NCI-H460 (cell line): ENCODE measurements around the gene ADD3. TPM values are rescaled to one million over a fixed set of nuclear protein-coding genes. Genes with fewer than 3 reads are reported as not detected.
A peak's percentile ranks its signal among the peaks of the same experiment; 100 is the strongest.

ENCODE experiments used
- DNase-seq: peaks from one replicate; pipeline ENCODE4 v3.0.0-alpha.2; 2016; ENCODE audit warnings: low read depth; ENCODE audit errors: extremely low read depth
- total RNA-seq: library from RNA; depleted of rRNA; stranded (reverse); fragments of >200 nt; shearing (Covaris generic); gene quantifications from 2 replicates; pipeline ENCODE4 v1.2.3, GENCODE V29; 2014

Gene ADD3
- total RNA-seq, 1 experiment from 2014 or later, result 68.3 TPM

GRCh38 chr10:109998513-109998912, 9.3 kb upstream of the ADD3 start:
- DNase-seq, result no peak

- no peak for DNase-seq
Measured at GRCh38 chr10:110002801-110003523, 4.8 kb upstream of the ADD3 start.

GRCh38 chr10:110003524-110003885, 4.3 kb upstream of the ADD3 start:
- no peak for DNase-seq

- DNase-seq, result peak; percentile 15
Measured at GRCh38 chr10:110005719-110006118, 2.1 kb upstream of the ADD3 start.

GRCh38 chr10:110006358-110007160, 1.2 kb upstream of the ADD3 start:
- DNase-seq, result peak; percentile 37

GRCh38 chr10:110007161-110007700, 553 bp upstream of the ADD3 start:
- DNase-seq, result peak; percentile 13

GRCh38 chr10:110008518-110009339, 945 bp downstream of the ADD3 start:
- no peak for DNase-seq

- DNase-seq, result no peak
Measured at GRCh38 chr10:110009736-110010475, 2.1 kb downstream of the ADD3 start.

- no peak for DNase-seq
Measured at GRCh38 chr10:110010486-110011378, 2.9 kb downstream of the ADD3 start.

- no peak for DNase-seq
Measured at GRCh38 chr10:110011681-110012080, 3.9 kb downstream of the ADD3 start.

GRCh38 chr10:110013630-110014293, 6.0 kb downstream of the ADD3 start:
- no peak for DNase-seq

GRCh38 chr10:110016039-110016438, 8.3 kb downstream of the ADD3 start:
- DNase-seq, result no peak

GRCh38 chr10:110017052-110017451, 9.3 kb downstream of the ADD3 start:
- no peak for DNase-seq

- DNase-seq, result no peak
Measured at GRCh38 chr10:110017907-110018306, 10.1 kb downstream of the ADD3 start.

GRCh38 chr10:110020265-110020664, 12.5 kb downstream of the ADD3 start:
- DNase-seq, result no peak

GRCh38 chr10:110022716-110023504, 15.1 kb downstream of the ADD3 start:
- DNase-seq, result no peak

GRCh38 chr10:110023785-110024465, 16.1 kb downstream of the ADD3 start:
- DNase-seq, result no peak
